Parathyroid adenoma (tissue), 2 donors: ENCODE data around the gene MAPK6.
A peak's percentile ranks its signal among the peaks of the same experiment; 100 is the strongest.

Experiments
- H2AFZ ChIP-seq: fragments of 300-600 bp; sonication (generic); one replicate; pipeline ENCODE4 v1.7.0; 2017; ENCODE audit warnings: antibody characterized with exemption, mild to moderate bottlenecking
- H3K27ac ChIP-seq: fragments of 300-600 bp; sonication (generic); one replicate; pipeline ENCODE4 v1.7.0; 2017
- H3K27me3 ChIP-seq: fragments of 300-600 bp; sonication (generic); one replicate; pipeline ENCODE4 v1.7.0; 2017; ENCODE audit warnings: low read length; ENCODE audit not compliant: control insufficient read depth, insufficient read depth
- H3K36me3 ChIP-seq: fragments of 300-600 bp; sonication (generic); one replicate; pipeline ENCODE4 v1.7.0; 2017; ENCODE audit warnings: low read length; ENCODE audit not compliant: control insufficient read depth, insufficient read depth
- H3K4me1 ChIP-seq: fragments of 300-600 bp; sonication (generic); one replicate; pipeline ENCODE4 v1.7.0; 2017; ENCODE audit warnings: control low read depth
- H3K4me2 ChIP-seq: fragments of 300-600 bp; sonication (generic); one replicate; pipeline ENCODE4 v1.7.0; 2017; ENCODE audit warnings: low read length
- H3K4me3 ChIP-seq: fragments of 300-600 bp; sonication (generic); one replicate; pipeline ENCODE4 v1.7.0; 2017; ENCODE audit warnings: low read depth, low read length
- H3K79me2 ChIP-seq: fragments of 300-600 bp; sonication (generic); one replicate; pipeline ENCODE4 v1.7.0; 2017; ENCODE audit warnings: control low read depth
- H3K9ac ChIP-seq: fragments of 300-600 bp; sonication (generic); one replicate; pipeline ENCODE4 v1.7.0; 2017; ENCODE audit warnings: mild to moderate bottlenecking
- H3K9me3 ChIP-seq: fragments of 300-600 bp; sonication (generic); one replicate; pipeline ENCODE4 v1.7.0; 2017; ENCODE audit warnings: low read length; ENCODE audit not compliant: control insufficient read depth
- CTCF ChIP-seq: fragments of 300-600 bp; sonication (generic); IDR thresholded peaks from one replicate; pipeline ENCODE4 v1.7.0; 2017; ENCODE audit warnings: antibody characterized with exemption, mild to moderate bottlenecking
- donor health status: primary hyperparathyroidism.

Gene MAPK6

GRCh38 chr15:52012210-52012609 is 6.8 kb upstream of the MAPK6 start:
- no peak overlapping the region for H3K27ac ChIP-seq
- no peak overlapping the region for H3K4me3 ChIP-seq
- H2AFZ ChIP-seq: peak overlapping the region; percentile 5
- no peaks in the 10 kb centered on the region for H3K9me3 ChIP-seq
- H3K9ac ChIP-seq: no peak overlapping the region
- TF ChIP-seq CTCF: no peak
- H3K79me2 ChIP-seq: no peaks in the 10 kb centered on the region
- no peaks in the 10 kb centered on the region for H3K27me3 ChIP-seq
- peaks cover 2% of the 10 kb centered on the region for H3K4me1 ChIP-seq
- no peaks in the 10 kb centered on the region for H3K36me3 ChIP-seq
- H3K4me2 ChIP-seq: no peak overlapping the region

- no peak overlapping the region for H3K9ac ChIP-seq
- no peak overlapping the region for H3K4me2 ChIP-seq
- no peaks in the 10 kb centered on the region for H3K36me3 ChIP-seq
- no peak overlapping the region for H3K4me3 ChIP-seq
- H2AFZ ChIP-seq: no peak overlapping the region
- no peak for TF ChIP-seq CTCF
- H3K9me3 ChIP-seq: no peaks in the 10 kb centered on the region
- no peaks in the 10 kb centered on the region for H3K79me2 ChIP-seq
- no peaks in the 10 kb centered on the region for H3K27me3 ChIP-seq
- peaks cover 3% of the 10 kb centered on the region for H3K4me1 ChIP-seq
- H3K27ac ChIP-seq: no peak overlapping the region
Measured at GRCh38 chr15:52013151-52013791, 5.7 kb upstream of the MAPK6 start.

GRCh38 chr15:52014616-52015015 is 4.4 kb upstream of the MAPK6 start:
- Histone ChIP-seq H3K27ac (no peak overlapping the region), H3K4me3 (no peak overlapping the region), H3K27me3 (no peaks in the 10 kb centered on the region), H3K79me2 (no peaks in the 10 kb centered on the region), H3K4me2 (no peak overlapping the region), H3K4me1 (peaks cover 7% of the 10 kb centered on the region), H3K36me3 (no peaks in the 10 kb centered on the region), H2AFZ (no peak overlapping the region), H3K9me3 (no peaks in the 10 kb centered on the region), H3K9ac (no peak overlapping the region)
- no peak for TF ChIP-seq CTCF

- no peaks in the 10 kb centered on the region for H3K36me3 ChIP-seq
- no peaks in the 10 kb centered on the region for H3K79me2 ChIP-seq
- no peaks in the 10 kb centered on the region for H3K9me3 ChIP-seq
- H3K4me1 ChIP-seq: peaks cover 8% of the 10 kb centered on the region
- no peak overlapping the region for H3K4me3 ChIP-seq
- no peak for TF ChIP-seq CTCF
- H3K27ac ChIP-seq: no peak overlapping the region
- no peak overlapping the region for H2AFZ ChIP-seq
- no peak overlapping the region for H3K4me2 ChIP-seq
- no peaks in the 10 kb centered on the region for H3K27me3 ChIP-seq
- no peak overlapping the region for H3K9ac ChIP-seq
Measured at GRCh38 chr15:52016316-52016715, 2.7 kb upstream of the MAPK6 start.

GRCh38 chr15:52018244-52018643 is 775 bp upstream of the MAPK6 start:
- H3K36me3 ChIP-seq: no peaks in the 10 kb centered on the region
- no peaks in the 10 kb centered on the region for H3K27me3 ChIP-seq
- no peaks in the 10 kb centered on the region for H3K9me3 ChIP-seq
- H3K27ac ChIP-seq: peak overlapping the region; percentile 88
- H3K4me2 ChIP-seq: no peak overlapping the region
- no peak for TF ChIP-seq CTCF
- peaks cover 8% of the 10 kb centered on the region for H3K4me1 ChIP-seq
- H3K4me3 ChIP-seq: no peak overlapping the region
- H3K79me2 ChIP-seq: peaks cover 2% of the 10 kb centered on the region
- H3K9ac ChIP-seq: no peak overlapping the region
- H2AFZ ChIP-seq: peak overlapping the region; percentile 85
